WTC11 (cell line): ENCODE results near the gene NQO1. TPM values are rescaled to one million over a fixed set of nuclear protein-coding genes. Genes with fewer than 3 reads are reported as not detected.

Experiments
- ATAC-seq: fragments of 200-7000 bp; cut with Tn5 transposase; 2 replicates; pipeline ENCODE4 v1.10.0; 2021; ENCODE audit warnings: mild to moderate bottlenecking, moderate library complexity
- CTCF ChIA-PET: fragments of 300-600 bp; sonication (Branson Sonifier 250); formaldehyde crosslinking; loops from one replicate; lab custom pipeline; 2021; ENCODE audit warnings: antibody characterized with exemption; lab: Charles Lee
- POLR2A ChIA-PET: fragments of 350-600 bp; sonication (Branson Sonifier 250); formaldehyde crosslinking; loops from one replicate; lab custom pipeline; 2021; ENCODE audit warnings: antibody characterized with exemption; lab: Charles Lee
- DNase-seq: peaks from one replicate; pipeline ENCODE4 v3.0.0; 2021; ENCODE audit warnings: low spot score
- H3K27ac Mint-ChIP-seq: 2 replicates; pipeline ENCODE4 v1.8.0; 2021; ENCODE audit warnings: mixed read lengths
- H3K27me3 Mint-ChIP-seq: 2 replicates; pipeline ENCODE4 v1.8.0; 2021; ENCODE audit warnings: low read depth, mild to moderate bottlenecking, moderate library complexity, mixed read lengths
- H3K36me3 Mint-ChIP-seq: 2 replicates; pipeline ENCODE4 v1.8.0; 2021; ENCODE audit warnings: mixed read lengths
- H3K4me1 Mint-ChIP-seq: 2 replicates; pipeline ENCODE4 v1.8.0; 2022; ENCODE audit warnings: mixed read lengths
- H3K4me3 Mint-ChIP-seq: 2 replicates; pipeline ENCODE4 v1.8.0; 2021; ENCODE audit warnings: mild to moderate bottlenecking, moderate library complexity, mixed read lengths
- H3K9me3 Mint-ChIP-seq: 2 replicates; pipeline ENCODE4 v1.8.0; 2021; ENCODE audit warnings: mixed read lengths
- CBFB ChIP-seq: sonication (generic); formaldehyde crosslinking; IDR thresholded peaks from 2 replicates; pipeline ENCODE4 v1.8.1; 2022; ENCODE audit warnings: mild to moderate bottlenecking, low read depth, missing genetic modification reagents
- CREB1 ChIP-seq: sonication (generic); formaldehyde crosslinking; IDR thresholded peaks from 2 replicates; pipeline ENCODE4 v1.8.0; 2023; ENCODE audit warnings: mild to moderate bottlenecking, missing genetic modification reagents
- FOXP1 ChIP-seq: sonication (generic); formaldehyde crosslinking; IDR thresholded peaks from 2 replicates; pipeline ENCODE4 v1.8.0; 2022; ENCODE audit warnings: missing genetic modification reagents, mild to moderate bottlenecking, moderate library complexity, borderline replicate concordance
- PRRX2 ChIP-seq: fragments of 250-450 bp; sonication (Bioruptor Pico); IDR thresholded peaks from 2 replicates; pipeline ENCODE4 v1.8.0; 2021; ENCODE audit warnings: mild to moderate bottlenecking
- ZNF263 ChIP-seq: sonication (generic); formaldehyde crosslinking; IDR thresholded peaks from 2 replicates; pipeline ENCODE4 v1.8.1; 2022; ENCODE audit warnings: low read depth, mild to moderate bottlenecking, moderate library complexity, missing genetic modification reagents
- total RNA-seq: library from RNA; stranded (reverse); gene quantifications from 3 replicates; pipeline ENCODE4 v1.2.3, GENCODE V29; 2021
- TF ChIP-seq, protein P1 (sequence below): fragments of 250-450 bp; sonication (Bioruptor Pico); IDR thresholded peaks from 2 replicates; pipeline ENCODE4 v1.9.0; 2021; ENCODE audit warnings: mild to moderate bottlenecking
- TF ChIP-seq, protein P2 (sequence below): fragments of 250-450 bp; sonication (Bioruptor Pico); IDR thresholded peaks from 2 replicates; pipeline ENCODE4 v1.9.0; 2021; ENCODE audit warnings: mild to moderate bottlenecking
- TF ChIP-seq, protein P3 (sequence below): sonication (generic); formaldehyde crosslinking; IDR thresholded peaks from 2 replicates; pipeline ENCODE4 v1.8.0; 2023; ENCODE audit warnings: mild to moderate bottlenecking, missing genetic modification reagents
- TF ChIP-seq, protein P4 (sequence below): sonication (generic); formaldehyde crosslinking; IDR thresholded peaks from 2 replicates; pipeline ENCODE4 v1.8.0; 2022; ENCODE audit warnings: mild to moderate bottlenecking, missing genetic modification reagents
- TF ChIP-seq, protein P5 (sequence below): fragments of 200-600 bp; IDR thresholded peaks from 2 replicates; pipeline ENCODE4 v1.8.0; 2022; ENCODE audit warnings: antibody characterized with exemption
- TF ChIP-seq, protein P6 (sequence below): sonication (generic); formaldehyde crosslinking; IDR thresholded peaks from 2 replicates; pipeline ENCODE4 v1.8.1; 2023; ENCODE audit warnings: mild to moderate bottlenecking, missing genetic modification reagents, moderate library complexity
- TF ChIP-seq, protein P7 (sequence below): fragments of 250-450 bp; sonication (Bioruptor Pico); IDR thresholded peaks from 2 replicates; pipeline ENCODE4 v1.9.0; 2021; ENCODE audit warnings: mild to moderate bottlenecking, borderline replicate concordance
- TF ChIP-seq, protein P8 (sequence below): sonication (generic); formaldehyde crosslinking; IDR thresholded peaks from 2 replicates; pipeline ENCODE4 v1.8.0; 2023; ENCODE audit warnings: missing genetic modification reagents, mild to moderate bottlenecking, borderline replicate concordance

The NQO1 gene
- total RNA-seq, 1 experiment from 2014 or later: 38.9 TPM

DNA sequence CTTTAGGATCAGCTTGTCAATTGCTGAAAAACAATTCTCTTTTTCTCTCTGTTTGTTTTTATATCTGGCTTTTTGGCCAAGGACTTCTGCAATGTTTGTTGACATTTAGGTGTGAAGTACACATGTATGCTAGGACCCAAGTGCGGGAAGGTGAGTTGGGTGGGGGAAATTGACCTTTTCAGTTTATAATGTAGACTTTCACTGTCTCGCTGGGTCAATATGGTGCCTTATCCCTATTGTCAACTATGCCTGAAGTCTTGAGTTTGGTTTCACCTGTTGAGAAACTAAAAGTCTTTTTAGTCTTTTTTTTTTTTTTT lies 45.2 kb upstream of the NQO1 start:
- H3K4me3 Mint-ChIP-seq: no peak overlapping the region
- no peak for DNase-seq
- H3K27ac Mint-ChIP-seq: 0 out of 2 replicates have a peak overlapping the region, but pooled peaks have one; percentile 22
- peaks cover 28% of the 10 kb centered on the region for H3K9me3 Mint-ChIP-seq
- ChIA-PET CTCF (no interaction called here), POLR2A (interaction anchor here (0.5 kb wide), 1 partner anchor 66 kb away, joined by 4 read pairs; no protein-coding TSS in a partner anchor)
- H3K4me1 Mint-ChIP-seq: no peaks in the 10 kb centered on the region; the same call in 1 of the 2 replicates
- peaks cover 19% of the 10 kb centered on the region for H3K36me3 Mint-ChIP-seq
- ATAC-seq: no peak
- H3K27me3 Mint-ChIP-seq: no peaks in the 10 kb centered on the region
- TF ChIP-seq, protein P1, sequence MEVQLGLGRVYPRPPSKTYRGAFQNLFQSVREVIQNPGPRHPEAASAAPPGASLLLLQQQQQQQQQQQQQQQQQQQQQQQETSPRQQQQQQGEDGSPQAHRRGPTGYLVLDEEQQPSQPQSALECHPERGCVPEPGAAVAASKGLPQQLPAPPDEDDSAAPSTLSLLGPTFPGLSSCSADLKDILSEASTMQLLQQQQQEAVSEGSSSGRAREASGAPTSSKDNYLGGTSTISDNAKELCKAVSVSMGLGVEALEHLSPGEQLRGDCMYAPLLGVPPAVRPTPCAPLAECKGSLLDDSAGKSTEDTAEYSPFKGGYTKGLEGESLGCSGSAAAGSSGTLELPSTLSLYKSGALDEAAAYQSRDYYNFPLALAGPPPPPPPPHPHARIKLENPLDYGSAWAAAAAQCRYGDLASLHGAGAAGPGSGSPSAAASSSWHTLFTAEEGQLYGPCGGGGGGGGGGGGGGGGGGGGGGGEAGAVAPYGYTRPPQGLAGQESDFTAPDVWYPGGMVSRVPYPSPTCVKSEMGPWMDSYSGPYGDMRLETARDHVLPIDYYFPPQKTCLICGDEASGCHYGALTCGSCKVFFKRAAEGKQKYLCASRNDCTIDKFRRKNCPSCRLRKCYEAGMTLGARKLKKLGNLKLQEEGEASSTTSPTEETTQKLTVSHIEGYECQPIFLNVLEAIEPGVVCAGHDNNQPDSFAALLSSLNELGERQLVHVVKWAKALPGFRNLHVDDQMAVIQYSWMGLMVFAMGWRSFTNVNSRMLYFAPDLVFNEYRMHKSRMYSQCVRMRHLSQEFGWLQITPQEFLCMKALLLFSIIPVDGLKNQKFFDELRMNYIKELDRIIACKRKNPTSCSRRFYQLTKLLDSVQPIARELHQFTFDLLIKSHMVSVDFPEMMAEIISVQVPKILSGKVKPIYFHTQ (CRISPR knock-in tag): no peak
- TF ChIP-seq, protein P2, sequence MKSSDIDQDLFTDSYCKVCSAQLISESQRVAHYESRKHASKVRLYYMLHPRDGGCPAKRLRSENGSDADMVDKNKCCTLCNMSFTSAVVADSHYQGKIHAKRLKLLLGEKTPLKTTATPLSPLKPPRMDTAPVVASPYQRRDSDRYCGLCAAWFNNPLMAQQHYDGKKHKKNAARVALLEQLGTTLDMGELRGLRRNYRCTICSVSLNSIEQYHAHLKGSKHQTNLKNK (CRISPR knock-in tag): no peak
- TF ChIP-seq PRRX2 (CRISPR knock-in tag) (no peak), CBFB (CRISPR knock-in tag) (no peak), ZNF263 (no peak), FOXP1 (CRISPR knock-in tag) (no peak), CREB1 (no peak)
- TF ChIP-seq, protein P3, sequence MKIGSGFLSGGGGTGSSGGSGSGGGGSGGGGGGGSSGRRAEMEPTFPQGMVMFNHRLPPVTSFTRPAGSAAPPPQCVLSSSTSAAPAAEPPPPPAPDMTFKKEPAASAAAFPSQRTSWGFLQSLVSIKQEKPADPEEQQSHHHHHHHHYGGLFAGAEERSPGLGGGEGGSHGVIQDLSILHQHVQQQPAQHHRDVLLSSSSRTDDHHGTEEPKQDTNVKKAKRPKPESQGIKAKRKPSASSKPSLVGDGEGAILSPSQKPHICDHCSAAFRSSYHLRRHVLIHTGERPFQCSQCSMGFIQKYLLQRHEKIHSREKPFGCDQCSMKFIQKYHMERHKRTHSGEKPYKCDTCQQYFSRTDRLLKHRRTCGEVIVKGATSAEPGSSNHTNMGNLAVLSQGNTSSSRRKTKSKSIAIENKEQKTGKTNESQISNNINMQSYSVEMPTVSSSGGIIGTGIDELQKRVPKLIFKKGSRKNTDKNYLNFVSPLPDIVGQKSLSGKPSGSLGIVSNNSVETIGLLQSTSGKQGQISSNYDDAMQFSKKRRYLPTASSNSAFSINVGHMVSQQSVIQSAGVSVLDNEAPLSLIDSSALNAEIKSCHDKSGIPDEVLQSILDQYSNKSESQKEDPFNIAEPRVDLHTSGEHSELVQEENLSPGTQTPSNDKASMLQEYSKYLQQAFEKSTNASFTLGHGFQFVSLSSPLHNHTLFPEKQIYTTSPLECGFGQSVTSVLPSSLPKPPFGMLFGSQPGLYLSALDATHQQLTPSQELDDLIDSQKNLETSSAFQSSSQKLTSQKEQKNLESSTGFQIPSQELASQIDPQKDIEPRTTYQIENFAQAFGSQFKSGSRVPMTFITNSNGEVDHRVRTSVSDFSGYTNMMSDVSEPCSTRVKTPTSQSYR (CRISPR knock-in tag): no peak
- TF ChIP-seq, protein P4, sequence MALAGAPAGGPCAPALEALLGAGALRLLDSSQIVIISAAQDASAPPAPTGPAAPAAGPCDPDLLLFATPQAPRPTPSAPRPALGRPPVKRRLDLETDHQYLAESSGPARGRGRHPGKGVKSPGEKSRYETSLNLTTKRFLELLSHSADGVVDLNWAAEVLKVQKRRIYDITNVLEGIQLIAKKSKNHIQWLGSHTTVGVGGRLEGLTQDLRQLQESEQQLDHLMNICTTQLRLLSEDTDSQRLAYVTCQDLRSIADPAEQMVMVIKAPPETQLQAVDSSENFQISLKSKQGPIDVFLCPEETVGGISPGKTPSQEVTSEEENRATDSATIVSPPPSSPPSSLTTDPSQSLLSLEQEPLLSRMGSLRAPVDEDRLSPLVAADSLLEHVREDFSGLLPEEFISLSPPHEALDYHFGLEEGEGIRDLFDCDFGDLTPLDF: no peak
- TF ChIP-seq, protein P5, sequence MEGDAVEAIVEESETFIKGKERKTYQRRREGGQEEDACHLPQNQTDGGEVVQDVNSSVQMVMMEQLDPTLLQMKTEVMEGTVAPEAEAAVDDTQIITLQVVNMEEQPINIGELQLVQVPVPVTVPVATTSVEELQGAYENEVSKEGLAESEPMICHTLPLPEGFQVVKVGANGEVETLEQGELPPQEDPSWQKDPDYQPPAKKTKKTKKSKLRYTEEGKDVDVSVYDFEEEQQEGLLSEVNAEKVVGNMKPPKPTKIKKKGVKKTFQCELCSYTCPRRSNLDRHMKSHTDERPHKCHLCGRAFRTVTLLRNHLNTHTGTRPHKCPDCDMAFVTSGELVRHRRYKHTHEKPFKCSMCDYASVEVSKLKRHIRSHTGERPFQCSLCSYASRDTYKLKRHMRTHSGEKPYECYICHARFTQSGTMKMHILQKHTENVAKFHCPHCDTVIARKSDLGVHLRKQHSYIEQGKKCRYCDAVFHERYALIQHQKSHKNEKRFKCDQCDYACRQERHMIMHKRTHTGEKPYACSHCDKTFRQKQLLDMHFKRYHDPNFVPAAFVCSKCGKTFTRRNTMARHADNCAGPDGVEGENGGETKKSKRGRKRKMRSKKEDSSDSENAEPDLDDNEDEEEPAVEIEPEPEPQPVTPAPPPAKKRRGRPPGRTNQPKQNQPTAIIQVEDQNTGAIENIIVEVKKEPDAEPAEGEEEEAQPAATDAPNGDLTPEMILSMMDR: no peak
- TF ChIP-seq, protein P6, sequence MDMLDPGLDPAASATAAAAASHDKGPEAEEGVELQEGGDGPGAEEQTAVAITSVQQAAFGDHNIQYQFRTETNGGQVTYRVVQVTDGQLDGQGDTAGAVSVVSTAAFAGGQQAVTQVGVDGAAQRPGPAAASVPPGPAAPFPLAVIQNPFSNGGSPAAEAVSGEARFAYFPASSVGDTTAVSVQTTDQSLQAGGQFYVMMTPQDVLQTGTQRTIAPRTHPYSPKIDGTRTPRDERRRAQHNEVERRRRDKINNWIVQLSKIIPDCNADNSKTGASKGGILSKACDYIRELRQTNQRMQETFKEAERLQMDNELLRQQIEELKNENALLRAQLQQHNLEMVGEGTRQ (CRISPR knock-in tag): no peak
- TF ChIP-seq, protein P7, sequence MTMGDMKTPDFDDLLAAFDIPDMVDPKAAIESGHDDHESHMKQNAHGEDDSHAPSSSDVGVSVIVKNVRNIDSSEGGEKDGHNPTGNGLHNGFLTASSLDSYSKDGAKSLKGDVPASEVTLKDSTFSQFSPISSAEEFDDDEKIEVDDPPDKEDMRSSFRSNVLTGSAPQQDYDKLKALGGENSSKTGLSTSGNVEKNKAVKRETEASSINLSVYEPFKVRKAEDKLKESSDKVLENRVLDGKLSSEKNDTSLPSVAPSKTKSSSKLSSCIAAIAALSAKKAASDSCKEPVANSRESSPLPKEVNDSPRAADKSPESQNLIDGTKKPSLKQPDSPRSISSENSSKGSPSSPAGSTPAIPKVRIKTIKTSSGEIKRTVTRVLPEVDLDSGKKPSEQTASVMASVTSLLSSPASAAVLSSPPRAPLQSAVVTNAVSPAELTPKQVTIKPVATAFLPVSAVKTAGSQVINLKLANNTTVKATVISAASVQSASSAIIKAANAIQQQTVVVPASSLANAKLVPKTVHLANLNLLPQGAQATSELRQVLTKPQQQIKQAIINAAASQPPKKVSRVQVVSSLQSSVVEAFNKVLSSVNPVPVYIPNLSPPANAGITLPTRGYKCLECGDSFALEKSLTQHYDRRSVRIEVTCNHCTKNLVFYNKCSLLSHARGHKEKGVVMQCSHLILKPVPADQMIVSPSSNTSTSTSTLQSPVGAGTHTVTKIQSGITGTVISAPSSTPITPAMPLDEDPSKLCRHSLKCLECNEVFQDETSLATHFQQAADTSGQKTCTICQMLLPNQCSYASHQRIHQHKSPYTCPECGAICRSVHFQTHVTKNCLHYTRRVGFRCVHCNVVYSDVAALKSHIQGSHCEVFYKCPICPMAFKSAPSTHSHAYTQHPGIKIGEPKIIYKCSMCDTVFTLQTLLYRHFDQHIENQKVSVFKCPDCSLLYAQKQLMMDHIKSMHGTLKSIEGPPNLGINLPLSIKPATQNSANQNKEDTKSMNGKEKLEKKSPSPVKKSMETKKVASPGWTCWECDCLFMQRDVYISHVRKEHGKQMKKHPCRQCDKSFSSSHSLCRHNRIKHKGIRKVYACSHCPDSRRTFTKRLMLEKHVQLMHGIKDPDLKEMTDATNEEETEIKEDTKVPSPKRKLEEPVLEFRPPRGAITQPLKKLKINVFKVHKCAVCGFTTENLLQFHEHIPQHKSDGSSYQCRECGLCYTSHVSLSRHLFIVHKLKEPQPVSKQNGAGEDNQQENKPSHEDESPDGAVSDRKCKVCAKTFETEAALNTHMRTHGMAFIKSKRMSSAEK (CRISPR knock-in tag): no peak
- TF ChIP-seq, protein P8, sequence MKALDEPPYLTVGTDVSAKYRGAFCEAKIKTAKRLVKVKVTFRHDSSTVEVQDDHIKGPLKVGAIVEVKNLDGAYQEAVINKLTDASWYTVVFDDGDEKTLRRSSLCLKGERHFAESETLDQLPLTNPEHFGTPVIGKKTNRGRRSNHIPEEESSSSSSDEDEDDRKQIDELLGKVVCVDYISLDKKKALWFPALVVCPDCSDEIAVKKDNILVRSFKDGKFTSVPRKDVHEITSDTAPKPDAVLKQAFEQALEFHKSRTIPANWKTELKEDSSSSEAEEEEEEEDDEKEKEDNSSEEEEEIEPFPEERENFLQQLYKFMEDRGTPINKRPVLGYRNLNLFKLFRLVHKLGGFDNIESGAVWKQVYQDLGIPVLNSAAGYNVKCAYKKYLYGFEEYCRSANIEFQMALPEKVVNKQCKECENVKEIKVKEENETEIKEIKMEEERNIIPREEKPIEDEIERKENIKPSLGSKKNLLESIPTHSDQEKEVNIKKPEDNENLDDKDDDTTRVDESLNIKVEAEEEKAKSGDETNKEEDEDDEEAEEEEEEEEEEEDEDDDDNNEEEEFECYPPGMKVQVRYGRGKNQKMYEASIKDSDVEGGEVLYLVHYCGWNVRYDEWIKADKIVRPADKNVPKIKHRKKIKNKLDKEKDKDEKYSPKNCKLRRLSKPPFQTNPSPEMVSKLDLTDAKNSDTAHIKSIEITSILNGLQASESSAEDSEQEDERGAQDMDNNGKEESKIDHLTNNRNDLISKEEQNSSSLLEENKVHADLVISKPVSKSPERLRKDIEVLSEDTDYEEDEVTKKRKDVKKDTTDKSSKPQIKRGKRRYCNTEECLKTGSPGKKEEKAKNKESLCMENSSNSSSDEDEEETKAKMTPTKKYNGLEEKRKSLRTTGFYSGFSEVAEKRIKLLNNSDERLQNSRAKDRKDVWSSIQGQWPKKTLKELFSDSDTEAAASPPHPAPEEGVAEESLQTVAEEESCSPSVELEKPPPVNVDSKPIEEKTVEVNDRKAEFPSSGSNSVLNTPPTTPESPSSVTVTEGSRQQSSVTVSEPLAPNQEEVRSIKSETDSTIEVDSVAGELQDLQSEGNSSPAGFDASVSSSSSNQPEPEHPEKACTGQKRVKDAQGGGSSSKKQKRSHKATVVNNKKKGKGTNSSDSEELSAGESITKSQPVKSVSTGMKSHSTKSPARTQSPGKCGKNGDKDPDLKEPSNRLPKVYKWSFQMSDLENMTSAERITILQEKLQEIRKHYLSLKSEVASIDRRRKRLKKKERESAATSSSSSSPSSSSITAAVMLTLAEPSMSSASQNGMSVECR (CRISPR knock-in tag): no peak
